NOMO-1 treated with dmso at 0.1 percent for 144 hours (cell line): Measurements from ENCODE around the gene SFXN5.

ENCODE experiments used
- DNase-seq: peaks from one replicate; lab custom pipeline; 2025; ENCODE audit not compliant: unreplicated experiment; lab: John Stamatoyannopoulos, UW

The SFXN5 gene

GRCh38 chr2:72943540-72944395 is 127.7 kb downstream of the SFXN5 start:
- DNase-seq = no peak

- no peak for DNase-seq
These were observed 128.6 kb downstream of the SFXN5 start for GRCh38 chr2:72942881-72943418.

- DNase-seq = no peak
These were observed 129.2 kb downstream of the SFXN5 start for GRCh38 chr2:72942293-72942692.

DNA sequence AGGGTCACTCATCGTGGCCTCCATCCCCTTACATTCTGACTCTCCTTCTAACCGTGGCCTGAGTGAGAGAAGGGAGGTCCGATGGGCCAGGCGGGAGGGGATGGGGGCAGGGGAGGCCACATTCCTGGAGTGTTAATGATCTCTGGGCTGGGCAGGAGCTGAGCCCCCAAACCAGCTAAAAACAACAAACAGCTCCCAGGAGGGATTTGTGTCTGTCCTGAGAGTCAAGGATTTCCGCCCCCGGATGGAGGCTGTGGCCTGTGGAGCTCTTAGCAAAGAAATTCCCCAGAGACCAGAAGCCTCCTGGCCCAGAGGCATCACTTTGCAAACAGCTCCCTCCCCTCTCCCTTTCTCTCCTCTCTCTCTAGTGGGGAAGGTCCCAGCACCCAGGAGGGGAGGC is 130.7 kb downstream of the SFXN5 start:
- no peak for DNase-seq

- no peak for DNase-seq
These were observed 131.2 kb downstream of the SFXN5 start for GRCh38 chr2:72940361-72940760.

- DNase-seq = no peak
These were observed 133.1 kb downstream of the SFXN5 start for GRCh38 chr2:72938455-72938854.

- no peak for DNase-seq
These were observed 134.2 kb downstream of the SFXN5 start for GRCh38 chr2:72937356-72937669.

GRCh38 chr2:72936660-72937355 is 134.7 kb downstream of the SFXN5 start:
- DNase-seq = no peak

- DNase-seq = no peak
These were observed 135.9 kb downstream of the SFXN5 start for GRCh38 chr2:72935611-72935957.

DNA sequence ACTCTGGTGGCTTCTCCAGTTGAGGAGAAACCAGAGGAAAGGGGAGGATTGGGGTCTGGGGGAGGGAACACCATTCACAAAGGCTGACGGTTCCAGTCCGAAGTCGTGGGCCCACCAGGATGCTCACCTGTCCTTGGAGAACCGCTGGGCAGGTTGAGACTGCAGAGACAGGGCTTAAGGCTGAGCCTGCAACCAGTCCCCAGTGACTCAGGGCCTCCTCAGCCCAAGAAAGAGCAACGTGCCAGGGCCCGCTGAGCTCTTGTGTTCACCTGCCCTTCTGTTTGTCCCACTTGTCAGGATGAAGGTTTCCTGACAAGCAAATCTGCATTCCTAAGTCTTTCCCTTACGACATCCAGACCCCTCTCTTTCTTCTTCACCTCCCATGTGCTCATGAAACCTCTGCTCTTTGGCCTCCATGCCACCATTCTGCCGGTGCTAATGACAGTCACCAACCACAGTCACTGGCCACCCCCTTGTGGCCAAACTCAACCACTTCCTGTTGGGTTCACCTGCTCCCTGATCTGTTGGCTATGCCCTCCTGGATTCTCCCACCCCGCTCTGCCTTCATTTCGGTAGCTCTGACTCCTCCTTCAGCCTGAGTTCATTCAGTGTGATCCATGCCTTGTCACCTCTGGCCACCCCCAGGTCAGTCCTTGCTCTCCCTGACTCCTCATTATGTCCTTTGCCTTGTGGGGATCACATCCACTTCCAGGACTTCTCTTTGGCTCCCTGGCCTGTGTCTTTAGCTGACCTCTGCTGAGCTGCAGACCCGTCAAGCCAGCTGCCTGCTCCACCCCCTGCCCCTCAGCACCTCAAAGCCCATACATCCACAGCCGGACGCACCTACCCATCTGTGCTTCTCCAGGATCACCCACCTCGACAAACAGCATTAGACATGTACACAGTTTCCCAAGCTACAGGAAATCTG is 136.6 kb downstream of the SFXN5 start:
- DNase-seq = no peak

DNA sequence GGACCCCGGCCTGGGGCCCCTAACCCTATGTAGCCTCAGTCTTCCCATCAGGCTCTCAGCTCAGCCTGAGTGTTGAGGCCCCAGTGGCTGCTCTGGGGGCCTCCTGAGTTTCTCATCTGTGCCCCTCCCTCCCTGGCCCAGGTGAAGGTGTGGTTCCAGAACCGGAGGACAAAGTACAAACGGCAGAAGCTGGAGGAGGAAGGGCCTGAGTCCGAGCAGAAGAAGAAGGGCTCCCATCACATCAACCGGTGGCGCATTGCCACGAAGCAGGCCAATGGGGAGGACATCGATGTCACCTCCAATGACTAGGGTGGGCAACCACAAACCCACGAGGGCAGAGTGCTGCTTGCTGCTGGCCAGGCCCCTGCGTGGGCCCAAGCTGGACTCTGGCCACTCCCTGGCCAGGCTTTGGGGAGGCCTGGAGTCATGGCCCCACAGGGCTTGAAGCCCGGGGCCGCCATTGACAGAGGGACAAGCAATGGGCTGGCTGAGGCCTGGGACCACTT is 137.8 kb downstream of the SFXN5 start:
- DNase-seq = no peak

DNA sequence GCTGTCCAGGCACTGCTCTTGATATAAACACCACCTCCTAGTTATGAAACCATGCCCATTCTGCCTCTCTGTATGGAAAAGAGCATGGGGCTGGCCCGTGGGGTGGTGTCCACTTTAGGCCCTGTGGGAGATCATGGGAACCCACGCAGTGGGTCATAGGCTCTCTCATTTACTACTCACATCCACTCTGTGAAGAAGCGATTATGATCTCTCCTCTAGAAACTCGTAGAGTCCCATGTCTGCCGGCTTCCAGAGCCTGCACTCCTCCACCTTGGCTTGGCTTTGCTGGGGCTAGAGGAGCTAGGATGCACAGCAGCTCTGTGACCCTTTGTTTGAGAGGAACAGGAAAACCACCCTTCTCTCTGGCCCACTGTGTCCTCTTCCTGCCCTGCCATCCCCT is 138.3 kb downstream of the SFXN5 start:
- no peak for DNase-seq

- no peak for DNase-seq
These were observed 138.7 kb downstream of the SFXN5 start for GRCh38 chr2:72932805-72933204.

DNA sequence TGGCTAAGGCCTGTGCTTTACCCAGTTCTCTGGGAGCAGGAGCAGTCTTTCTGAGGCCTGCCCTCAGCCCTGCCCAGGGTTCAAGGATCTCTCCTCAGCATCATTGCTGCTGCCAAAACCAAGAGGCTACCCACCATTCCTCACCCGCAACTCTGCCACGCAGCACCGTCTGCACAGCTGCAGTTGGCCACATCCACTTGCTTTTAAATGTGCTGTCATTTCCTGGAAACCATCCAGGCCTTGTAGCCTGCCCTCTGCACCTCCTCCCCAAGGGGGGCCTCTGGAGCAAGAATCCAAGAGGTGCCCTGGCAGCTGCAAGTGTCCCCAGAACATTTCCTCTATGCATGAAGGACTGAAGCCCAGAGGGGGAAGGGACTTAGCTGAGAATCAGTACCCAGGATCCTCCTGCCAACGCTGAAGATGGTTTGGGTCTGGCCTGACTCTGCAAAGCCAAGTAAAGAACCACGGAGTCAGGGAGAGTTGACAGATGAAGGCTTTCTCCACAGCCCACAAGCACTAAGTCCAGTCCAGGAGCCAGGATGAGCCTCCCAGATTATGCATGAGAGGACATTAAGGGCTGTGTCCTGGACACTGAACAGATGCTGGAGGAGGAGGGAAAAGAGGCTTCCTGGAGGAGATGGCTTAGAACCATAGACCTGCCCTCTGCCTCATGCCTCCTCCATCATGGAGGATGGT is 139.3 kb downstream of the SFXN5 start:
- DNase-seq = no peak

DNA sequence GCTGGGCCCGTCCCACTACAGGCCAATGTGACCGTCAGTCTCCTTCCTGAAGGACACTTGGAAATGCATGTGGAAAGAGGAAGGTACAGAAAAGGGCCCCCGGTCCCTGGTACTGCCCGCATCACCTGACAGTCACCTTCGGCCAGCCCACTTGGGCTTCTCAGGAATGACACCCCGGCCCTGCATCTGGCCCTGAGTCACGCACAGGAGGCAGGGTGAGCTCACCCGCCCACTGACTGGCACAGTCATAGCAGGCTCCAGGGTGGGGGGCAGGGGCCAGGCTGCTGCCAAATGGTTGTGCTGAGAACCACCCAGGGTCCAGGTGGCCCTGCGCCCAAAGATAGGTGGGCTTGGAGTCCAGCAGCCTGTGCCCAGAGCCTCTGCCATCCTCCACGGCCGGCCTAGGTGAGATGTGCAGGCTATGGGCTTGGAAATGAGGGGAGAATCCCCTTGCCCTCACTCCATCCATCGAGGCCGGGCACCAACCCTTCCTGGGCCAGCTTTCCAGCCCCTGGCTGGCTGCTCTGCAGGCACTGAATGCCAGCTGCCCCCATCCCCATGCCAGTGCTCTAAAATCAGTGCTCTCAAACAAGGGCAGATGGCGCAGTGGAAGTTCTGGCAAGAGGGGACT is 140.1 kb downstream of the SFXN5 start:
- DNase-seq = no peak

- no peak for DNase-seq
These were observed 142.5 kb downstream of the SFXN5 start for GRCh38 chr2:72929010-72929409.

DNA sequence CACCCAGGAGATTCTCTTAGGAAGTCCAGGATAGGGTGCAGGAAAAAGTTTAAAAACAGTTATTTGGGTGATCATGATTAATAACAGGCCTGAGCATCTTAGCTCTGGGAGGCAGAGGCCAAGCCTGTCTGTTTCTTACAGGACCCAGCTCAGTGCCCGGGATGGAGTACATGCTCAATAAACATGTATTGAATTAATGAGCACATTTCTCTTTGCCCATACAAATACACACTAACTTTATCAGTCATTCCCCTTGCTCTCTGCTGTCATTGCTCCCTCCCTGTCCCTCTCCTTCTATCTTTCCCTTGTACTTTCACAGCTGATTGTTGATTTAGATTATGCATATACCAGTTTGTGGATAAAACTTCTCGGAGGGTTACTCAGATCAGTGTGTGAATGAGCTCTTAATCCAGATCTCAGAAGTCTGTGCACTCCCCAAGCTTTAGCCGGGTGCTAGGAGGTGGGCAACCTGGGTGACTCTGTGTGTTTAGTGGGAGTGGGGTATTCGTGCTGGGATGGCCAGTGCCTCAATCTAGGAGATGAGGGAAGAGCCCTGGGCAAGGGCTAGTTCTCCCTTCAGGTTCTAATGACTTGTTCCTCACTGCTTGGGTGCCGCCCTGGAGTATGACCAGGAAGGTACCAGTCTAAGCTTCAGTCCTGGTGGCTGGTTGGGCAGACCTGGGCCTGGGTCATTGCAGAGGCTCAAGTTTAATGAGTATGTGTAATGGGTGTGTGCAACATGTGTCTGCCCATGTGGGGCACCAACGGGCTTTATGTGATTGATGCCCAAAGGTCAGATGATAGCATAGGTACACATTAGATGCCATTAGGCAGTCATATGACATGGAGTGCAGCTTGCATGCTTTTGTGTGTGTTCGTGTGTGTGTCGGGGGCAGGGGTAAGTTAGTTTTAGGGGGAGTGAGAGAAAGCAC is 143.6 kb downstream of the SFXN5 start:
- no peak for DNase-seq

DNA sequence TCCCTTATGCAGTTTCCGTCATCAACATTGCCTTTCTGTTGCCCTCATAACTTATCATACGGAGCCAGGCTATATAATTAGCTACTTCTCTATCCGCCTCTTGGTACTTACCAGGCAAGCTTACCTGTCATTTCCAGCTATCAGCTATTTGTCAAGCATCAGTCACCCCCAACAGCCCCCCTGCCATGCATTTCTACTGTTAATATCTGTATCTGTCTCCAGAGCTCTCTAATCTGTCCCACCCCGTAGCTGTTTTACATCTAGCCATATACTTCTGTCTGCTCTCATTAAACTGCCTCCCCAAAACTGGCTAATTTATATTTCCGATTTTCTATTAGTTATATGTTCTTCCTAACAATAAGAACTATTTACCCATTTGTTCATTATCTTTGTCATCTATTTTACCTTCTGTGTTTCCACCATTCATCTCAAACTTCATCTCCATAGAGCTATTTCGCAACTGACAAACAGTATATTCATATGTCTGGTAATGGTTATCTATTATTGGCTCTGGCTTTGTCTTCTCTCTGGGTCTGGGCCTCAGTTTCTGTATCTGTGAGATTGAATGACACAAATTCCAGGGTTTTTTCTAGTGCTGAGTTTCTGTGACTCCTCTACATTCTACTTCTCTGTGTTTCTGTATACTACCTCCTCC is 144.6 kb downstream of the SFXN5 start:
- DNase-seq = no peak

DNA sequence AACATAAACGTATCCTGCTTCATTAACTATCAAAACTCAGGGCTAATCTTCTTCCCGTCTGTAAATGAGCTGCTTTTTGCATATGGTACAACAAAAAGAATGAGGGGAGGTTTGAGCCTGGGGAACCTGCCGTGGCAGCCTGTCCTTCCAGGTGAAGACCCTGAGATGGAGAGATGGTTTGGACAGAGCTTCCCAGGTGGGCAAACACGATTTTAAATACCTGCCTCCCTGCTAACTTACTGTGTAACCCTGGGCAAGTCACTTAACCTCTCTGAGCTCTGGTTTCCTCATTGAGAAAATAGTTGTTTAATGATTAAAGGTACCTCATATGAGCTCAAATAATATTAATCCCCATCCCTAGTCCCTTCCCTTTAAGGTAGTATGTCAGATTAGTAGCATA is 145.1 kb downstream of the SFXN5 start:
- DNase-seq = no peak
